Keratinocyte (primary cell): ENCODE results near the gene ERCC6.

ENCODE experiments used
- EZH2 ChIP-seq: IDR thresholded peaks from one replicate; pipeline ENCODE4 v1.6.1; 2012; ENCODE audit warnings: inconsistent platforms, mild to moderate bottlenecking, low read length, moderate library complexity
- TF ChIP-seq, protein P1 (sequence below), 3 experiments: IDR thresholded peaks in 1 of 3; conservative IDR thresholded peaks in 1 of 3; optimal IDR thresholded peaks in 1 of 3; 2 replicates in 2 of 3; 3 replicates in 1 of 3; pipeline versions ENCODE3 to v1.5.1; 2011; ENCODE audit warnings: low read length in 3 of 3, mild to moderate bottlenecking in 3 of 3, moderate library complexity in 2 of 3, control low read depth in 1 of 3, inconsistent platforms in 1 of 3; ENCODE audit not compliant: insufficient read depth in 2 of 3; ENCODE audit errors: extremely low read depth in 1 of 3

DNA sequence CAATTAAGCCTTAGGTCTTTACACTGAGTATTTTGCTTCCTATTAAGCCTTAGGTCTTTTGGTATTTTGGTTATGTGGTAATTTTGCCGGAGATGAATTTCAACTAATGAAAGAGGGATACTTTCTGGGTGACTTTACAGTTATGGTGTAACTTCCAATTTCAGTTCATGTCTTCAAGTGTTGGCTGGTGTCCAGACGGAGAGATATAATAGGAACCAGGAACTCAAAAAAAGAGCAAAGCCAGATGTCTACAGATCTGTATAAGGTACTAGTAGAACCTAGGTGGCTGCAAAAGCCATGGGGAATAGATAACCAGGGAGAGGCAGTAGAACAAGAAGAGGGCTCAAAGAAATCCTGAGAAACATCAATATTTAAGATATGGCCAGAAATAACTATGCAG is 12.3 kb downstream of the ERCC6 start:
- TF ChIP-seq, protein P1, sequence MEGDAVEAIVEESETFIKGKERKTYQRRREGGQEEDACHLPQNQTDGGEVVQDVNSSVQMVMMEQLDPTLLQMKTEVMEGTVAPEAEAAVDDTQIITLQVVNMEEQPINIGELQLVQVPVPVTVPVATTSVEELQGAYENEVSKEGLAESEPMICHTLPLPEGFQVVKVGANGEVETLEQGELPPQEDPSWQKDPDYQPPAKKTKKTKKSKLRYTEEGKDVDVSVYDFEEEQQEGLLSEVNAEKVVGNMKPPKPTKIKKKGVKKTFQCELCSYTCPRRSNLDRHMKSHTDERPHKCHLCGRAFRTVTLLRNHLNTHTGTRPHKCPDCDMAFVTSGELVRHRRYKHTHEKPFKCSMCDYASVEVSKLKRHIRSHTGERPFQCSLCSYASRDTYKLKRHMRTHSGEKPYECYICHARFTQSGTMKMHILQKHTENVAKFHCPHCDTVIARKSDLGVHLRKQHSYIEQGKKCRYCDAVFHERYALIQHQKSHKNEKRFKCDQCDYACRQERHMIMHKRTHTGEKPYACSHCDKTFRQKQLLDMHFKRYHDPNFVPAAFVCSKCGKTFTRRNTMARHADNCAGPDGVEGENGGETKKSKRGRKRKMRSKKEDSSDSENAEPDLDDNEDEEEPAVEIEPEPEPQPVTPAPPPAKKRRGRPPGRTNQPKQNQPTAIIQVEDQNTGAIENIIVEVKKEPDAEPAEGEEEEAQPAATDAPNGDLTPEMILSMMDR (optimal IDR thresholded peaks at IDR 0.05 in 1 of 3, IDR thresholded peaks at IDR 0.05 in 1 of 3, conservative IDR thresholded peaks at IDR 0.05 in 1 of 3; ENCODE audit: extremely low read depth in 1 of 3, insufficient read depth in 2 of 3, low read length in 3 of 3), result no peak
- no peak for TF ChIP-seq EZH2
